HG03175 (cell line): ENCODE measurements around the gene ARMH1.
"Not testable (repeated sequence)": the region's sequence is repeated elsewhere in the genome, so short reads cannot be mapped to it uniquely, and the experiment has no call there.

Source experiments
- ATAC-seq: cut with Tn5 transposase; IDR thresholded peaks from one replicate; pipeline ENCODE4 v1.9.1; 2021; ENCODE audit warnings: mild to moderate bottlenecking, moderate library complexity; ENCODE audit not compliant: unreplicated experiment

ARMH1 gene

DNA sequence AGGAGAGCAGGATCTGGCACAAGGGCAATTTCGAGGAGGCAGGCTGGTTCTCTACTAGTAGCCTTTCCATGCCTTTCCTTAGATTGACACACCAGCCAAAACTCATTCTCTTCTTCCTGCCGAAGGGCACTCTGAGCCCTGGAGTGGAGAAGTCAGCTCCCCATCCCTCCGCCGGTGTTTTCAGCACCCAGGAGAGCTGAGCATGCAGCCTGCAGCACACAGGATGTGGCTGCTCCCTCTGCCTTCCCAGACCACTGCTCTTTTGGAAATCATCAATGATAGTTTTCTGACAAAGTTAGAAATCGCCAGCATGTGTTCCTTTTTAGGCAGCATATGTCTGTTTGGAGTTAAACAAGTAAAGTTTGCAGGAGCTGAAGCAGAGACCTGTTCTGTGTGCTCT is 44.8 kb downstream of the ARMH1 start:
- ATAC-seq: no peak

DNA sequence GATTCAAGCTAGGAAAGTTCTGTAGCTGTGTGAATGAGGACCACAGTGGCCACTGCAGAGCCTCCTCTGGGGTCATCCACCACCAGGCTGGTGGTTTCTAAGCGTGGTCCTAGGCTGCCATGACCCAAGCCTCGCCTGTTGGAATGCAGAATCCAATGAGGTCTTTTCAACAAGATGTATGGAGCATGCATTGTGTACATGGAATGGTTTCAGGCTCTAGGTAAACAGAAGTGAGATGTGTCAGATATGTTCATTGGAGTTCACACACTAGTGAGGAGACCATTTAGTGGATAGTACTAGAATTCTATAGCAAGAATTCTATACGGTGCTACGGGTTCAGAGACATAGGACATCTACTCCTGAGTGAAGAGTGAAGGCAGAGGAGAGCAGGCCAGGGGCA is 45.8 kb downstream of the ARMH1 start:
- no peak for ATAC-seq

DNA sequence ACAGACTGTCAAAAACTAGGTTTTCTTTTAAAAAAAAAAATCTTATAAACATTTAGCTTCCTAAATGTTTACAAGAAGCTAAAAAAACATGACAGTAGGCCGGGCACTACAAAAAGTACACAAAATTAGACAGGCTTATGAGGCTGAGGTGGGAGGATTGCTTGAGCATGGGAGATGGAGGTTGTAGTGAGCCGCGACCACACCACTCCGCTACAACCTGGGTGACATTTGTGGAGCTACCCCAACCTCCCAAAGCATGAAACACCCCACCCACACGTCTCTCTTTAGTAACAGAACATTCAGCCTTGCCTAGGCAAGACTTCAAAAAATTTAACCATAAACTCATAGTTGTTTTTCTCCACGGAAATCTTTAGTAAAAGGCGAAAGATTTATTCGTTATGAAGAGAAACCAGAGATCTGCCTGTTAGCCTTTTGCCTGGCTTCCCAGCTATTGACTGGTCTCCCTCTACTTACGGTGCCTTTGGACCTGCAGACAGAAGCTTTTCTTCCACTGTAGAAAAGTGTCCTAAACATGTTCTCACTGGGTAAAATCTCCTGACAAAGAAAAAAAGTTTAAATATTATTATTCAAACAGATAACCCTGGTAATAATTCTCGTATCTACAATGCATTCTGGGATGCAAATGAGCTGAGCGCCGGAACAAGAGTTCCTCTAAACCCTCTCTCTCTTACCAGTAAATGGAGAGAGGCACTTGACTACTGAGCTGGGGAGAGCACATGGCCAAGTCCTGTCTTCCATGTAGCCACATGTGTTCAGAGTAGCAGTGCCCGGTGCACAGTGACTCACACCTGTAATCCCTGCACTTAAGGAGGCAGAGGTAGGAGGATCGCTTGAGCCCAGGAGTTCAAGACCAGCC is 47.2 kb downstream of the ARMH1 start:
- peak; percentile 80 for ATAC-seq

DNA sequence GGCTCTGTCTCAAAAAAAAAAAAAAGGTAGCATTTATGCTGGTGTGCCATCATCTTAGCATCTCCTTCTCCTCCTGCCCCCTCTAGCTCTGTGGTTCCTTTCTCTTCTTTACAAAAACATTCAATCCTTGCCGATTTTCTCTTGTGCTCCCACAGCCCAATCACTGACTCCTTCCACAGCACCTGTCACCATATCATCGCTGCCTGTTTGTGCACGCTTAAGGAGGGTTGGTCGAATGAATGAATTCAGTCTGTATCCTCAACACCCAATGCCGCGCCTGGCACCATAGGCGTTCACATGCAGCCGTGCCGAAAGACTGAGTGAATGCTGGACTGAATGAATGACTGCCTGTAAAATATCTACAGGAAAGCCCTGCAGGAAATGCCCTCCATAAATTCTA is 48.5 kb downstream of the ARMH1 start:
- ATAC-seq: no peak

DNA sequence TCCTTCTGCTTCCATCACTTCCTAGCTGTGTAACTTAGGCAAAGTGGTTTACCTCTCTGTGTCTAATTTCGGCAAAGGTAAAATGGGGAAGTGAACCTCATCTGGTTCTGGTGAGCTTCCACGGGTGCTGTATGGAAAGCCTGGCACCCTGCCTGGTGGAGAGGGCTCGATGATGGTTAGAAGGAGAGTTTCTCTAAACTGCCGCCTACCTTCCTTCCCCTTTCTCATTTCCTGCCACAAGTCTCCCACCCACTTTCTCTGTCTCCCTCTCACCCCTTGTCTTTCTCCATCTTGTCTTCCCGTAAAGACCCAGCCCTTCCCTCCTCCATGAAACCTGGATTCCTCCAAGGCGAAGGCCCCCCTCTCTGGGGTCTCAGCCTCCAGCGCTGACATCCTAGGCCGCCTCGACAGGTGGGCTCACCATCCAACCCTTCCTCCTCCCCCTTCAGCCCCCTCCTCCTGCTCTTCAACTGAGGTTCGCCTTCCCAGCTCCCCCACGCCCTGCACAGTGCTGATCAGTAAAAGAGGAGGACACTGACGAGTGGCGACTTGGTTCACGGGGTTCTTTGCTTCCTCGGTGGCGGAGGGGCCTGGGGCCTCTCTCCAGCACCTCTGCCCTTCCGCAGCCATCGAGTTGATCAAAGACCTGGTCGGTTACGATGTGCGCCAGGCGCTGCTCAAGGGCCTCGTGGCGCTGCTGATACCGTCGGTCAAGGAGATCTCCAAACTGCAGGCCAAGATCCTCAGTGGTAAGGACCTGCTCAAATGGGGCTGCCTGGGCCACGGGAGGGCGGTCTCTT is 49.2 kb downstream of the ARMH1 start:
- peak; percentile 40 for ATAC-seq

DNA sequence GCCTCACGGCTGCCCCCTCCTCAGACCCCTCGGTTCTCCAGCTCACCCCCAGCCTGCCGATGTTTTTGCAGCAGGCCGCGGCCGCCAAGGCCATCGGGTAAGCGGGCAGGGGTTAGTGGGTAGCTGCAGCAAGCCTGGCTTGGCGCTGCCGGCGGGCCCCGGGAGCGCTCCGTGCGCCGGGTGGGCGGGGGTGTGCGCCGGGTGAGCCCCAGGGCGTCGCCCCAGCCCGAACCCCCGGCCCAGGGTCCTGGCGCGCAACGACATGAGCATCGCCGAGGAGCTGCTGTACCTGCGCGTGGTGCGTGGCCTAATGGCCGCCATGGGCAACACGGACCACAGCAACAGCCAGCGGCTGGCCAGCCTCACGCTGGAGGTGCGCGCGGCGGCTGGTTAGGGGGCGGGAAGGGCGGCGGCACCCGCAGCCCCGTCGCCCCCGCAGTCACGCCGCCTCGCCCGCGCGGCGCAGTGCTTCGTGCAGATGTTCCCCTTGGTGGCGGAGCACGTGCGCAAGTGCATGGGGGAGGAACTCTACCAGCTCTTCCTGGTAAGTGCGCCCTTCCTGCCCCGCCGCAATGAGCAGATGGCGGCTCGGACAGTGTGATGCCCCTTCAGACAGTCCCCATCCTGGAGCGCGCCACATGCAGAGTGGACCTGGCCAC is 49.9 kb downstream of the ARMH1 start:
- no peak for ATAC-seq

DNA sequence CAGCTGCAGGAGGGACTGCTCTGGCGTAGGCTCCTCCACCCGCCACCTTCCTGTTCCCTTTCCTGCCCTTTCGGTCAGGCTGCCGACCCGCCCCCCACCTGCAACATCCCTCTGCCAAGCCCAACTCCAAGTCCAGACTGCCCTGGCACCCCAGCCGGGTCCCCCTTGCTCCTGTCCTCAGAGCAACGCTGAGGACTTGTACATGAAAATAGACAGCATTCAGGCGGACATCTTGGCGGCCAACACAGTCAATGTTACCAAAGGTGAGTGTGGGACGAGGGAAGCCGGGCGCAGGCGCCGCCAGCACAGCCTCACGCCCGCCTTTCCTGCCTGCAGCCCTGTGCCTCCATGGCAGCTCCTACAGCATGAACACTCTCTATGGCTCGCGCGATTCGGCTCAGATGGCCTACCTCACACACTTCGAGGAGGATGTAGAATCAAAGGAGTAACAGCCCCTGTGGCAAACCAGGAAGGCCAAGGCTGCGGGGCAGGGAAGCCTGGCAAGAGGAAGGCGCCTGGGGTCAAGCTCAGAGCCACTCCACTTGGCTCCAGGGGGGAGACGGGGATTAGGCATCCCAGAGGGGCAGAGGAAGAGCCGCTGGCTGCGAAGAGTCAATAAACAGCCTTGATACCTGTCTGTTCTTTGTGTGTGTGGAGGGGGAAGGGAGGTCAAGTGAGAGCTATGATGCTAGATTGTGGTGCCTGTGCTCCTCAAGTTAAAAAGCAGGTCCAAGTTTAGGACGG is 50.6 kb downstream of the ARMH1 start:
- no peak for ATAC-seq

DNA sequence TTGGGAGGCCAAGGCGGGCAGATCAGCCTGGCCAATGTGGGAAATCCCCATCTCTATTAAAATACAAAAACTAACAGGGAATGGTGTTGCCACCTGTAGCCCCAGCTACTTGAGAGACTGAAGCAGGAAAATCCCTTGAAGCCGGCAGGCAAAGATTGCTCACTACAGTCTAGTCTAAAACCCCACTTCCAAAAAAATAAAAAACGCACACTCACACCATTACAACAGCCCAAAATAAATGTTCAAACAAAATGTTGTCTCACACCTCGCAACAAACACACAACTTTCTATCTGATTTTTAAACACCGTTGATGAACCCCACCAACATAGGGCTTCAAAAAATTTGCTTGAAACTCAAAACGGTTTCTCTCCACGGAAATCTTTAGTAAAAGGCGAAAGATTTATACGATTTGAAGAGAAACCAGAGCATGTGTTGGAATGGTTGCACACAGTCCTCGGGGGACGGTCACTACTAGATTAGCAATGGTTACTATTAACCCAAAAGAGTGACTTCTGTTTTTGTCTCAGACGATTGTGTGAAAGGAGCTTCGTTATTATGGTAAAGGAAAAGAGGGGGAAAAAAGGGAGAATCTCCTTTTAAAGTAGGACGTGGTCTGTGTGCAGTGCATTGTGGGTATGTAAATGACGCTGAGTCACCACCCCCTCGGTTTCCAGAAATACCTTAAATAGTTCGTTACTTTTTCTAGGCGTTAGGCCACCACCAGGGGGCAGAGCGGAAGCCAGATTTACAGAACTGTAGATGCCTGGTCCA is 56.4 kb downstream of the ARMH1 start, which contains the start of gene RNU5D-1:
TSS of gene RNU5D-1 (minus strand) at position 430 of the 772 bp plus-strand sequence.
- peak; percentile 74 for ATAC-seq

DNA sequence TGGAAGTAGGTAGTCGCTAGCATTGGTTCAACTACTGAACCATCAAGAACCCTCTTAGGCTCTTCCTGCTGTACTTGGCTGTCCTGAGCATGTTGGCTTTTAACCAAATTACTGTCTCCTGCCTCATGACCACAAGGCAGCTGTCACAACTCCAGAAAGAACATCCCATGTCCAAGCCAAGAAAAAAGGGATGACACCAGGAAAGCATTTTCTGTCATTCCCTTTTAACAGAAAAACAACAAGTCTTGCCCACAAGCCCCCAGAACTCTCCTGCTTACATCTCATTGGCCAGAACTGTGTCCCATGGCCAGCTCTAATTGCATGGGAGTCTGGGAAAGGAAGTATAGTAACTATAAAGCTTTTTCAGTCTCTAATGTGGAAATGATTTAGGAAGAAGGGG is 58.9 kb downstream of the ARMH1 start:
- ATAC-seq: no peak

DNA sequence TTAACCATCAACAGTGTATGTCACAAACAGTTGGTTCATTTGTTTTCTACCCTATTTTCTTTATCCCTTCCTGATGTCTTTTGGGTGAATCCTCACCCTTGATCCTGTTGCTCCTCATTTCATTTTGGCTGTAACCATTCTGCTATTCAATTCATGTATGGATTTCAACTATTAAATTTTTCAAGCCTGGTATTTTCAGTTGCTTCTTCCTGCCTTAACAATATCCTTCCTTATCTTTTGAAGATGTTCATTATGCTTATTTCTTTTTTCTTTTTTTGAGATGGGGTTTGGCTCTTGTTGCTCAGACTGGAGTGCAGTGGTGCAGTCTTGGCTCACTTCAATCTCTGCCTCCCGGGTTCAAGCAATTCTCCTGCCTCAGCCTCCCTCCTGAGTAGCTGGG is 59.3 kb downstream of the ARMH1 start:
- no peak for ATAC-seq

DNA sequence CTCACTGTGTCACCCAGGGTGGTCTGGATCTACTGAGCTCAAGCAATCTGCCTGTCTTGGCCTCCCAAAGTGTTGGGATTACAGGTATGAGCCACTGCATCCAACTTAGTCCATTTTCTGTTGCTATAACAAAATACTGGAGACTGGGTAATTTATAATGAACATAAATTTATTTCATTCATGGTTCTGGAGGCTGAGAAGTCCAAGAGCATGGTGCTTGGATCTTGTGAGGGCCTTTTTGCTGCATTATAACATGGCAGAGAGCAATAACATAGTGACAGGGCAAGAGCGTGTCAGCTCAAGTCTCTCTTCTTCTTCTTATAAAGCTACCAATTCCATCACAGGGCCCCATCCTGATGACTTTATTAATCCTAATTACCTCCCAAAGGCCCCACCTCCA is 61.5 kb downstream of the ARMH1 start:
- ATAC-seq: no peak

DNA sequence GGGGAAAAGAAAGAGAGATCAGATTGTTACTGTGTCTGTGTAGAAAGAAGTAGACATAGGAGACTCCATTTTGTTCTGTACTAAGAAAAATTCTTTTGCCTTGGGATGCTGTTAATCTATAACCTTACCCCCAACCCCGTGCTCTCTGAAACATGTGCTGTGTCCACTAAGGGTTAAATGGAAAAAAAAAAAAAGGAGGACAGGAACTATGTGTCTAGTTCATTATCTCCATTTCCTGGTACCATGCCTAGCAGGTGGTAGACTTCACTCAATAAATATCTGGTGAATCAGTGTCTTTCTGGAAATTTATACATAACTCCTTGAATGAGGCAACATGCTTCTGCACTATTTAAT is 64.4 kb downstream of the ARMH1 start:
- ATAC-seq: not testable (repeated sequence)

DNA sequence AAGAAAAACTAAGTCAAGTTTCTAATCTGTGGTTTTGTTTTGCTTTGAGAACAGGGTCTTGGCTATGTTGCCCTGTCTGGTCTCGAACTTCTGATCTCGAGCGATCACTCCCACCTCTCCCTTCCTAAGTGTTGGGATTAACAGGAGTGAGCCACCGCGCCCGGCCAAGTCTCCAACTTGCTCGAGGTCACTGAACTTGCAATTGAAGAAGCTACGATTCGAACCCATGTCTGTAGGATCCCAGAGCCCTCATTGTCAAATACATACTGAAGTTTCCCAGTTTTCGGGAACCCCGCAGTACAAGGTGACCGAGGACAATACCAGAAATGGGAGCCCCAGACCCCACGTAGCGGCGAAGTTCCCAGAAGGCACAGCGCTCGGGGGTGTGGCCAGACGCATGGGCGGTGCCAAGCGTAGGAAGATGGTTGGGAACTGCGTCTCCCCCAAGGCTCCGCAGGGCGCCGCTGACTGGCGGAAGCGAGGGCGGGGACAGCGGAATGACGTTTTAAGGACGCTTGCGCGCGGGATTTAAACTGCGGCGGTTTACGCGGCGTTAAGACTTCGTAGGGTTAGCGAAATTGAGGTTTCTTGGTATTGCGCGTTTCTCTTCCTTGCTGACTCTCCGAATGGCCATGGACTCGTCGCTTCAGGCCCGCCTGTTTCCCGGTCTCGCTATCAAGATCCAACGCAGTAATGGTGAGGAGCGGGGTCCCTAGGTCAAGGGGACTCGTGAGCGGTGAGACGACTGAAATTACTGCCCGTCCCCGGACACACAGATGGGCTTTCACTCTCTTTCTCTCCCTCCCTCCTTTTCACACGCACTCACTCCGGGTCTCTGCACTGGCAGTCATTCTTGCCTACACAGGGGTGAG is 65.0 kb downstream of the ARMH1 start, which contains the start of gene KIF2C:
TSS of gene KIF2C (plus strand) at position 531 of the 872 bp plus-strand sequence. CDS start at position 627, 96 bp downstream.
- peak; percentile 98 for ATAC-seq

DNA sequence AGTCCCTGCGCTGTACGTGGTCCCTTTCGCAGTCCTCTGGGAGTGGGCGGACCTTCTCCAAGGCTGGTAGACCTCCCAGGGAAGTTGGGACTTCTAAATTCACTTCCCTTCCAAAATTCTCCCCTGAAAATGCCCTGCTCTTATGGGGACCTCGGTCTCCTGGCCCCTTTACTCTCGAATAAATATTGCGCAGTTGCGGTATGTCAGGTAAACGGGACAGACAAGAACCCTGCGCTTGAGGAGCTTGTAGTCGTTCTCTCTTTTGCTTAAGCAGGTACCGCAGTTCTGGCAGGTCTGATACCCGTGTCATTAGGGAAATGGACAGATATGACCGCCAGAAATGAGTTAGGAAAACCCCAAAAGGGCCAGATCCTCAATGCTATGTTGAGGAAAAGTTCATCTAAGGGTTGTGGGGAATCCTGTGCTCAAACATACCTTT is 65.7 kb downstream of the ARMH1 start:
- no peak for ATAC-seq

DNA sequence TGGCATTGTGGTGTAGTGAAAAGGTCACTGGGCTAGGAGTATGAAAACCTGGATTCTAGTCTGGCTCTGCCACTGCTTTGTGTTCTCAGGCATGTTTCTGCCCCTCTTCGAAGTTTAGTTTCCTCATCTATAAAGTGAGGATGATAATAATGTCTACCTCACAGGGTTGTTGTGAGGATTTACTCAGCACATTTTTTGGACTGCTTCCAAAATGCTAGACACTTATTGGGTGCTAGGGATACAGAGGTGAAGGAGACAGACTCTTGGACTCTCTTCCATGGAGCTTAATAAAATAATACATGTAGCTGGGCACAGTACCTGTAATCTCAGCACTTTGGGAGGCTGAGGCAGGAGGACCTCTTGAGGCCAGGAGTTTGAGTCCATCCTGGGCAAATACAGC is 68.7 kb downstream of the ARMH1 start:
- ATAC-seq: no peak

DNA sequence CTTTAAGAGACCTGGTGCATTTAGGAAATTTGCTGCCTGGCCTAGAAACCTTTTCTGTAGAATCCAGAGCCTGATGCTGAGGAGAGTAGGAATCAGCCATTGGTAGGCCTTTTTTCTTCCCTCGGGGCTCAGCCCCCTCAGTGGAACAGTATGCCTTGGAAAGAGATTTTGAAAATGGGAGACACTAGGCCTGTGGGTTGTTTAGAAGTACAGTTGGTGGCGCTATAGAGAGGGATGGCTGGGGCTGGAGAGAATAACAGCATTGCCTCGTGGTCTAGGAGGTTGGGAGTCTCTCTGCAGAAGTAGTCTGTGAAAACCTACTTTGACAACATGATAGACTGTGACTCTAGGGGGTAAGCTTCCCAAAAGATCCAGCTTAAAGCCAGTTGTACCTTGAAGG is 73.4 kb downstream of the ARMH1 start:
- ATAC-seq: no peak

DNA sequence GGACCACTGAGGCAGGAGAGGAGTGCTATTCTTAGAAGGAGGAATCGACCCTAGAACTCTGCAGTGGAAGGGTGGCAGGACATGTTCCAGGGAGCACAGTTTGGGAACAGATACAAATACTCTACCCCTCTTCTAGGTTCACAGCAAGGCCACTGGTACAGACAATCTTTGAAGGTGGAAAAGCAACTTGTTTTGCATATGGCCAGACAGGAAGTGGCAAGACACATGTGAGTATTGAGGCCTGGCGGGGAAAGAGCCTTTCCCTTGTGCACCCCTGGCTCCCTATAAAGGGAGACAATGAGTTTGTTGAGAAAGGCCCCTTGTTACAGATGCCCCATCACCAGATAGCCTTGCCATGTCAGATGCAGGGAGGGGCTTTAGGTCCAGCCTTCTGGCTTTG is 82.9 kb downstream of the ARMH1 start:
- ATAC-seq: no peak

DNA sequence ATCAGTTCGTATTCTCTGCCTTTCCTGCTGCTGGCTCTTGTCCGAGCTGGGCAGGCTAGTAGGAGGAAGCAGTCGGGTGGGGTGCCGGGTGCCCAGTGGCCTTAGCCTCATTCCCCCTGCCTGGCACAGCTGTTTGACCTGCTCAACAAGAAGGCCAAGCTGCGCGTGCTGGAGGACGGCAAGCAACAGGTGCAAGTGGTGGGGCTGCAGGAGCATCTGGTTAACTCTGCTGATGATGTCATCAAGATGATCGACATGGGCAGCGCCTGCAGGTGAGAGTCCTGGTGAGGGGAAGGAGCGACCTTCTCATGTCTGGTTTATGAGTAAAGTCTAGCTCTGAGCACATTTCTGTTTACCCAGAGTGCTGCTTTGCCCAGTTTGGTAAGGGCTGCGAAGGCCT is 84.6 kb downstream of the ARMH1 start:
- ATAC-seq: no peak

DNA sequence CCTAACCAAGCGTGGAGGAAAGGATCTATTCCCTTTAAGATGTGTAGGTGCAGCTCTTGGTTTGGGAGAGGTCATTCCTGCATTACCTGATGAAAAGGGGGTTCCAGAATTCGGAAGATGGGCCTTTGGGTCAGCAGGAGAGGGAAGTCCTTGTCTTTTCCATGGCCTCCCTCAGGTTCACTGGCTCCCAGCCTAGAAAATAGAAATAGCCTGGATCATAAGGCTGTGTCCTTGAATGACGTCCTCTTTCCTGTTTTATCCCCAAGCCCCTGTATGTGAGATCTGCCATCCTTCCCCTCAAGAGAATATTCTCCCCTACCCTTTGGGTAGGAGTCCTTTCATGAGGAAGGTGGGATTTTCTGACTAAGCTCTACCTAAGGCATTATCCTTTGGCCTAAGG is 86.4 kb downstream of the ARMH1 start:
- no peak for ATAC-seq
